Fibroblast of peridontal ligament (primary cell): ENCODE results near the gene RHBDL3.
"Not testable (repeated sequence)": the region's sequence is repeated elsewhere in the genome, so short reads cannot be mapped to it uniquely, and the experiment has no call there.

Source experiments
- DNase-seq: peaks from one replicate; pipeline ENCODE4 v3.0.0-alpha.2; 2010; ENCODE audit errors: extremely low read depth

The RHBDL3 gene

DNA sequence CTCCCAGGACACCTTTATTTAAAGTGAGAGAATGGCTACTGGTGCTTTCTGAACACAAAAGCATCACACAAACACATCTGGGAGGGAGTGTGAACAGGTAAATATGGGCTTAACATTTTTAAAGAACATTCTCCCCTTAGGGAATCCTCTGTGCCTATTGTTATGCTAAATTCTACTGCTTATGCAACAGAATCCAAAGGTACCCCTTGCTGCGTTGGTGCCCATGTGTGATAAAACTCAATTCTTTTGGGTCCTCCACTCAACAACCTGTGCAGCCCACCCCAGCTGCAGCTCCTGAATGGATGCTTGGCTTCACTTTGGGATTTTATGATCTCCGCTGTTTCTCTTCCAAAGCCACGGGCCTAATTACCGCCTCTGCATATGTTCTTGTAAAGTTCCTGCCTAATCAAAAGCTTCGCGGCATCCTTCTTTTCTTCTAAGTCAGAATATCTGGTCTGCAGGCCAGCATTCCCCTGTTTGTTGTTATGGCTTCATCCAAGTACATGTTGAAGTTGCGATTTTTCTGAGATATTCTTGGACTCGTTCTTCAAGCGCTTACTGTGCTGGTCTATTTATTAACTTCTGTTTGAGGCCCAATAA lies 23.9 kb downstream of the RHBDL3 start:
- no peak for DNase-seq

DNA sequence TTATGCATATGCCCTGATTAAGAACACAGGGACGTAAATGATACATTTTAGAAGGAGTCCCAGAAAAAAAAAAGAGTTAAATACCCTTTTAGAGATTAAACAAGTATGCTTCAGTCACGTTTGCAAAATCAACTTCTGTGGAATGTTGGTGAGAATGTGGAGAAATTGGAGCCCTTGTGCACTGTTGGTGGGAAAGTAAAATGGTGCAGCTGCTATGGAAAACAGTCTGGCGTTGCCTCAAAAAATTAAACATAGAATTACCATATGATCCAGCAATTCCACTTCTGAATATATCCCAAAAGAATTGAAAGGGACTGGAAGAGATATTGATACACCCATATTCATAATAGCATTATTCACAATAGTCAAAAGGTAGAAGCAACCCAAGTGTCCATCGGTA lies 26.5 kb downstream of the RHBDL3 start:
- DNase-seq: no peak

DNA sequence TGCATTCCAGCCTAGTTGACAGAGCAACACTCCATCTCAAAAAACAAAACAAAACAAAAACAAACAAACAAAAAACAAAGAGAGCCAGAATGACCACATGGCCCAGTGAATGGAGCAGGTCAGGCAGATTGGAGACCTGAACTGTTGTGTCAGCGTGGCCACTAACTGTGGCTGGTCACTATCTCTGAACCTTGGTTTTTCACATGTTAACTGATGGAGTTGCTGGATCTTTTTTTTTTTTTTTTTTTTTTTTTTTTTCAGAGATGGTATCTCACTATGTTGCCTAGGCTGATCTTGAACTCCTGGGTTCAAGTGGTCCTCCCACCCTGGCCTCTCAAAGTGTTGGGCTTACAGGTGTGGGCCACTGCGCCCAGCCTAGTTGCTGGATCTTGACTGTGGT lies 31.8 kb downstream of the RHBDL3 start:
- DNase-seq: no peak

DNA sequence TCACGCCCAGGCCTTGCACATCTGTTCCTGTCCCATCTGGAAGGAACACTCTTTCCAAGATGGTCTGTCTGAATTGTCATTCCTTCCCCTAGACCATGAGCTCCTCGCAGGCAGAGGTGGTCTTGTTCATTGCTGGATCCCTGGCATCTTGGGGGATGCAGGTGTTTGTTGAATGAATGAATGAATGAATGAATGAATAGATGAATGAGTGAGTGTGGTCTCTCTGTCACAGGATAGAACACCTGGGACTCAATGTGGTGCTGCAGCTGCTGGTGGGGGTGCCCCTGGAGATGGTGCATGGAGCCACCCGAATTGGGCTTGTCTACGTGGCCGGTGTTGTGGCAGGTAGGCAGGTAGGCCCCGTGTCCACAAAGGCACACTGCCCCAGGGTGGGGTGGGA lies 32.2 kb downstream of the RHBDL3 start:
- DNase-seq: no peak

DNA sequence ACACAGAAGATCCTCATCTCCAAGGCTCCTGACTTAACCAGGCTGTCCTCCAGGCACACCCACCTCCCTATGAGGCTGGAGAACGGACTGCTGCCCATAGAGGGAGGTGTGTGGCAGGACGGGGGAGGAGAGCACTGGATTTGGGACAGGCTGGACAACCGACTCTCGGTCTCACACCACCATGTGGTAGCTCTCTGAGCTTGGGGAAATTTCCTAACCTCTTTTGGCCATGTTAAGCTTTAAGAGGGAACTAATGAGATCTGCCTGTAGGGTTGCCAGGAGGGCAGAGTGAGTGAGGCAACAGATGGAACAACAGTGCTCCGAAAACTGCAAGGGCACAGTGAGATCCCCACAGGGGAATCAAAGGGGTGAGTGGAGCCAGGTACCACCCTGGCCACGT lies 32.7 kb downstream of the RHBDL3 start:
- DNase-seq: no peak

DNA sequence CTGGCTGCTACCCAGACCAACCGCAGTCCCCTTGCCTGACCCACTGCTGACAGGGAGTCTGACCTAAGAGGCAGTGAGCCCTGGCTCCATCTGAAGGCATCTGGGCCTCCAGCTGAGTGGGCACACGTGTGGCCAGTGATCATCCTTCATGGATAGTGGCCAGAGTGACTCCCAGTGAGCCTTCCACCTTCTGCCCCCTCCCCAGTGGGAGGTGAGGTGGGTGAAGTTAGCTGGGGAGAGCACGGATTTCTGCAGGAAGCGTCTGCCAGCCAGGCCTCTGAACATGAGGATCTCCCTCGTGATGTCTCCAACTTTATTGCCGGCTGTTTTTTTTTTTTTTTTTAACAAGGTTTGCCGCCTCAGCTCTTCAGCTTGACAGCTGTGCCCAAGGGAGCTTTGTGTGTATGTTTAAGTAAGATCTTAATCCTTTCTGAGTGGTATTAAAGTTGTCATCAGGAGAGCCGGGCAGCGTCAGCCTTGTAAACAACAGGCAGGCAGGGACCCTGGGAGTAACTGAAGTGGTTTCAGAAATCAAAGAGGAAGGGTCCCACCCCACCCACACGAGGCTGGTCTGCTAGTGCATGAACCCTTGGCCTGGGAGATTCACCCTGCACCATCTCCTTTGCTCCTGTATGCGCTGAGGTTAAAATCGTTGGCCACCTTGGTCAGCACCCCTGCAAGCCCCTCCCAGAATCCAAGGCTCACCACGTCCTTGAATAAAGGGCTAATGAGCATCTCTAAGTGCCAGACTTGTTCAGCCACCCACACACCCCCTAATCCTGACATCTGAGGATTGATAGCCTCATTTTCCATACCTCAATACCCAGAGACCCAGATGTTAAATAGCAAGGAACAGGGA lies 33.3 kb downstream of the RHBDL3 start:
- DNase-seq: no peak

DNA sequence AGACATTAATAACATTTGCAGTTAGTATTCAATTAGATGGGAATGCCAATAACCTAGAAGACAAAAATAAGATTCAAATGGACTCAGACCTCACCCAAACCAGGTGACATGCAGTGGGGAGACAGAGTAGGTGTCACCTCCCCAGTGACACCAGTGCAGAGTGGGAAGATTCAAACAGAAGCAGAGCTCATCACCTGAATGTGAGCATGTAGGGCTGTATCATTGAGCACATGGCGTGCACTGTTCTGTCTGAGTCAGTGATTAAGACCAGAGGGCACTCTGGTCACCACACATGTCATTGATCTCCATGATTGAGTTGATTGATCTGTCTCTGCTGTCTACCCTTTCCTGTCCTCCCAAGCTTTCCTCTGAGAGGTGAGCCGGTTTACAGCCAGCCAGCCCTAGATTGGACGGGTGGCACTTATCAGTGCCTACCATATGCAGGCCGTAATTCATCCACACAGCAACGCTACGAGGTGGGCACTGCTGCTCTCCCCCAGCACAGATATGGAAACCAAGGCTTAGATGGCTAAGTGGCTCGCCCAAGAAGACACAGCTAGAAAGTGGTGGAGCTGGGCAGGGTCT lies 34.0 kb downstream of the RHBDL3 start:
- no peak for DNase-seq

DNA sequence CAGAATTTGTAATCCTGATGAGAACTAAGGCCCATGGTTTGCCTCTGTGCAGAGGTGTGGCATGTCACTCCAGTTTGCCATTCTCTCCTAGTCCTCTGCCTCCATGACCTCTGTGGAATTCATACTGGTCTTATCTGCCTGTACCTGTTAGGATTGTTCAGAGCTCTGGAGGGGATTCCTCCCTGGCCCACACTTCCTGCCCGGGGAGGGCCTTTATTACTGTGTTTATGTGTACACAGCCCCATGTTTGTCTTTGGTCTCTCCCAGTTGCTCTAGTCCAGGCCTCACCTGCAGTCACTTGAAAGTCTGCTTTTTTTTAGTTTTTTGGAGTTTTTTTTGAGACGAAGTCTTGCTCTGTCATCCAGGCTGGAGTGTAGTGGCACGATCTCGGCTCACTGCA lies 36.4 kb downstream of the RHBDL3 start:
- DNase-seq: no peak

DNA sequence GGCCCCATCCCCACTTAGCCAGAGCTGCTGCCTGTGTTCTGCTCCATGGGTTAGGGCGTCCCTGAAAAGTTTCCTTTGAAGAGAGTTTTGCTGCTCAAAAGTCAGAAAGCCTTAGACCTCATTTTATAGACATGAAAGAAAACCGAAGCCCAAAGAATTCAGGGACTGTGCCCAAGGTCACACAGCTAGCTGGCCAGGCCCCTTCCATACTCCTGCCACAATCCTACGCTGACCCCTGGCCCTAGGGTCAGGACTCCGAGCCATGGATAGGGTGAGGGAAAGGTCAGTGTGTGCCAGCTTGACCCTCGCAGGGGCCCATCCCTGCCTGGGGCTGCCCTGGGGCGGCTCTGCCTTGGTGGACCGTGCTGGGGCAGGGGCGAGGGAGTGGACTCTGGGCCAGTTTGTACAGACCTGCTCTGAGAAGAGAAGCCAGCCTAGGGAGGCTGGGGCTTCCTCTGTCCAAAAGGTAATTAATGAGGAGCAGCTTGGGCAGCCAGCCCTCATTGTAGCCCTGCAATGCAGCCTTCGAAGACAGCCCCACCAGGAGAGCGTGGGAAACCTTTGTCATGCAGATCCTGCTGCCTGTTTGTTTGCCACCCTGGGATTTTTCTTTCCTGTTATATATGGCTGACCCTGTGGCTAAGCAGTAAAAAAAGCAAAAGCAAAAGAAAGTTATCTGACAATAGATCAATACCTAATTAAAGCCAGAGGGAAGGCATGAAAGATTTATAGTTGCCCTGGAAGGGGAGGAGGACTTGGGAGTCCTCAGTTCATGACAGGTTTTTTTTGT lies 37.4 kb downstream of the RHBDL3 start:
- DNase-seq: no peak

DNA sequence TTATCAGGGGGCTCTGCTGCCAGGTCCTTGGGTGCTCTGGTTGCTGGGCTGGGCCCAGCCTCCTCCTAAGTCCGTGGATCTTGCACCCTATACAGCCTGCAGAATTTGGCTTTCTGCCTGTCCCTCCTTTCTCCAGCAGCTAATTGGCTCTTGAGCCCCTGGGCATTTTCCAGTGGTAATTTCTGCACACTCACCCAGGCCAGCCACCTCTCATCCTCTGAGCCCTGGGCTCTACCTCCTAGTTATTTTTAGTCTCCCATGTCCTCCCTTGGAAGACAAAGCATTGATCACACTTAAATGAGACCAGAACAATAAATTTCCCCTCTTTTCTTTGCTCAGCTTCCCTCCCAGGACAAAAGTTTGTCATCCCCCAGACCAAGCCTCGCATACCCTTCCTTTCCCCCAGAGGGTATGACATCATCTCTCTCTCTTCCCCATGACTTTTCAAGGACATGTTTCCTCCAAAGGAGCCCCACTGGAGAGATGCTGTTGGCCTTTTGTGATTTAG lies 38.2 kb downstream of the RHBDL3 start:
- no peak for DNase-seq

DNA sequence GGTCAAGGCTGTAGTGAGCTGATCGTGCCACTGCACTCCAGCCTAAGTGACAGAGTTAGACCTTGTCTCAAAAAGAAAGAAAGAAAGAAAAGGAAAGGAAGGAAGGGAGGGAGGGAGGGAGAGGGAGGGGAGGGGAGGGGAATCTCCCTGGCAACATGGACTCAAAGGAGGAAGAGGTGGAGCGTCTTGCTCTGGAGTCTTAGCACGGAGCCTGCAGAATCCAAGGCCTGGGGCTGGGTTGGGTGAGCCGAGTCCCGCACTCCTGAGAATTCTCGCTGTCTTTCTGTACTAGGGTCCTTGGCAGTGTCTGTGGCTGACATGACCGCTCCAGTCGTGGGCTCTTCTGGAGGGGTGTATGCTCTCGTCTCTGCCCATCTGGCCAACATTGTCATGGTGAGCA lies 39.4 kb downstream of the RHBDL3 start:
- no peak for DNase-seq

DNA sequence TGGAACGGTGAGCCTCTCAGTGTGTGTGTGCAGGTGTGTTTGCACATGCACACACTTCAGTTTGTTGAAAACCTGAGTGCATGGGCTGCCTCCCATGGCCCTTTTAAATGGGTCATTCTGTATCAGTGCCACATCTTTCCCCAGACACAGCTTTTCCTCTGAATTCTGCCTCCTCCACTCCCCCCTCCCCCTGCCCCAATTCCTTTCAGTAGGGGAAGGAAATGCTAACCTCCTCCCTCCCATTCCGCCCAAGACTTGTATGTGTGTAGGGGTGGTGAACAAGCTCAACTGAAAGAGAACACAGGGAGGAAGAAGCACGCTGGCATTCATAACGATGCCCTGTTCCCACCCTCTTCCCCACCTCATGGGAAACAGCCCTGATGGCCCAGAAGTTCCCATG lies 42.0 kb downstream of the RHBDL3 start:
- no peak for DNase-seq

DNA sequence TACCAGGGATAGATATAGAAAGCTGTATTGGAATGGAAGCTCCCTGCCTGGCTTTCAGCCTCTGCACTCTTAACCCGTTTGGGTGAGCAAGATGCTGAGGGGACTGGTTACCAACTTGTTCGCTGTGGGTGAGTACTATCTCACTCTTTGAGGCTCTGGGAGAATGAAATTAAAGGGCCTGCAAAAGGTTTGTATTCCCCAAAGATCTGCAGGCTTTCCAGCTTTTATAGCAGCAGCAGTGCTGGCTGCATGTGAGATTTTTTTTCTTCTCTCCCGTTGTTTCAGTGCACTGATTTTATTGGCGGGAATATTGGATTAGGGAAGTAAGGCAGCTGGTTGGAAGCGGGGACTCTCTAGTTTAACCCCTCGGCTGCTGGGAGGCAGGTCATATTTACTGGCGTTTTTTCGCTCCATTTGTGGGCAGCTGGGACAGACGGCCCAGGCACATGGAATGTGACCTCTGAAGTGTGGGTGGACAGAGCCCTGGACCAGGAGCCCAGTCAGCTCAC lies 45.5 kb downstream of the RHBDL3 start:
- peak; percentile 25 for DNase-seq

DNA sequence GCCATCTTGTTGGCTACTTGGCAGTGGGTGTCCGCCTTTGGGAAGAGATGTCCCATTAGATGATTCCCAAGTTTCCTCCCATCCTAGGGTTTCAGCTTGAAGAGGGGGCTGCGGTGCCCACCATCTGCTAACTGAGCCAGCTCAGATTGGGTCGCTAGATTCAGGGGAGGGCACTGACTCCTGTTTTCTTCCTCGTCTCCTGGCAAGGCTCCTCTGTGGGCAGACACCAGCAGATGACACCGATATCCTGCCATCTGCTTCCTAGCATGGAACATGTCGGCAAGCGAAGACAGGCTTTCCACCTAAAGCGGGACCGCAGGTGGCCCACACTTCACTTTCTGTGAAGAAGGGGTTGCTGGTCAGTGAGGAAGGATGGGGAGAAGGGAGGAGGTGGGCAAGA lies 49.0 kb downstream of the RHBDL3 start:
- DNase-seq: no peak

DNA sequence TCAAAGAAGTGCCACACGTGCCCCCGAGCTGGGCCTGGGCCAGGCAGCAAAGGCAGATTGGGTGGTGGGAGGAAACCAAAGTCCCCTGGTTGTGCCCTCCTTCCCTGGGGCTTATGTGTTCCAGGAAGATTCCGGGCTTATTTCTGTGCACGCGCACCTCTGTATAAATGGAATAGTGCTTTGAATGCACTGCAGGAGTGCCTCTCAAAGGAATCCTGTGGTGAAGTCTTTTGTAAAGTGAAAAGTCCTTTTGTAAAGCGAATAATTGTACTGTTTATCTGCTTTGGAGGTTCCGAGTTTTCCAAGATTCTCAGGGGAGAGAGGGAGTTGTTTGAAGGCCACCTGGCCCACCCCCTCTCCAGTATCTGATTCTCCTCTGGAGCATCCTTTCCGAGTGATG lies 49.5 kb downstream of the RHBDL3 start:
- DNase-seq: no peak

DNA sequence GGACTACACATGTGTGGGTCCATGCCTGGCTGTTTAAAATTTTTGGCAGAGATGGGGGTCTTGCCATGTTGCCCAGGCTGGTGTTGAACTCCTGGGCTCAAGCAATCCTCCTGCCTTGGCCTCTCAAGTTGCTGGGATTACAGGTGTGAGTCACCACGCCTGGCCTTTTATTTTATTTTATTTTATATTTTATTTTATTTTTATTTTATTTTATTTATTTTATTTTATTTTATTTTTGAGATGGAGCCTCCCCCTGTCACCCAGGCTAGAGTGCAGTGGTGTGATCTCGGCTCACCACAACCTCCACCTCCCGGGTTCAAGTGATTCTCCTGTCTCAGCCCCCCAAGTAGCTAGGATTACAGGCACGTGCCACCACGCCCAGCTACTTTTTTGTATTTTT lies 51.0 kb downstream of the RHBDL3 start:
- DNase-seq: not testable (repeated sequence)

DNA sequence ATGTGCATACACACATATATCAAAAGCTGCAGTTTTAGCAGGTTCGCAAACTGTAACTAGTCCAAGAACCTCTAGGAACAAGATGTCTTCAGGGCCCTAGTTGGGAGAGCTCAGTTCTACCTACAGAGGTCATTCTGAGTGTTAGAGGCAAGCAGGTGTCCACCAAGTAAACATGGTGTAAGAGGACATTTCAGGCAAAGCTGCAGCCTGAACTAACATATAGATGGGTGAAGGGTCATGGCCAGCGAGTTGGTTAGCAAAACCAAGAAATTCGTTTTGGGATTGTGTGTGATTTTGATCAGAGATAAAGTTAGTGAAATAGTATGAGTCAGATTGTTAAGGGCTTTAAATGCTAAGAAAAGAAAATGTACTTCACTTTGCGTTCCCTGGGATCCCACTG lies 51.7 kb downstream of the RHBDL3 start:
- DNase-seq: no peak

DNA sequence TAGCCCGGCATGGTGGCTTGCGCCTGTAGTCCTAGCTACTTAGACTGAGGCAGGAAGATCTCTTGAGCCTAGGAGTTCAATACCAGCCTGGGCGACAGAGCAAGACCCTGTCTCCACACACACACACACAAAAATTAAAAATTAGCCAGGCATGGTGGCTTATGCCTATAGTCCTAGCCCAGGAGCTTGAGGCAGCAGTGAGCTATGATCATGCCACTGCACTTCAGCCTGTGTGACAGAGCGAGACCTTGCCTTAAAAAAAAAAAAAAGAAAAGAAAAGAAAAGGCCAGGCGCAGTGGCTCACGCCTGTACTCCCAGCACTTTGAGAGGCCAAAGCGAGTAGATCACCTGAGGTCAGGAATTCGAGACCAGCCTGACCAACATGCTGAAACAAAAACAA lies 52.4 kb downstream of the RHBDL3 start:
- DNase-seq: no peak

DNA sequence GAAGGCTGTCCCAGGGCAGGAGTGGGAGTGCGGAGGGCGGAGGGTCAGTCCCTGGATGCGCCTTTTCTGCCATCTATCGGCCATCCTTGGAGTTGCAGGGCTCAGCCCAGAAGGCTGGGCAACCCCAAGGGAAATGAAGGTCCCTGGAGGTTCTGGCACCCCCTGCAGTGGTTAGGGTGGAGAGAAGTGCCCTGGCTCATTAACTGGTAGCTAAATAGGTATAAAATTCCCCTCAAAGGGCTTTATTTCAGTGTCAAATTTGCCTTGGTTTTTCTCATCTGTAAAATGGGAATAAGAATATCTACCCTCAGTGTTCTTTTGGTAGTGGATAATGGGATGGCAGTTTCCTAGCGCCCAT lies 53.9 kb downstream of the RHBDL3 start:
- DNase-seq: peak; percentile 43

DNA sequence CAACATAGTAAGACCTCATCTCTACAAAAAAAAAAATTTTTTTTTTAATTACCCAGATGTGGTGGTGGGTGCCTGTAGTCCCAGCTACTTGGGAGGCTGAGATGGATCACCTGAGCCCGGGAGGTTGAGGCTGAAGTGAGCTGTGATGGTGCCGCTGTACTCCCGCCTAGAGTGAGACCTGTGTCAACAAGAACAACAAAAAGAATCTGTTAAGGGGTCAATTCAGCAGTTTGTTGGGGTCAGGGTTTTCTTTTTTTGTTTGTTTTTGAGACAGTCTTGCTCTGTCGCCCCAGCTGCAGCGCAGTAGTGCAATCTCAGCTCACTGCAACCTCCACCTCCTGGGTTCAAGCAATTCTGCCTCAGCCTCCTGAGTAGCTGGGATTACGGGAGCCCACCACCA lies 54.4 kb downstream of the RHBDL3 start:
- DNase-seq: not testable (repeated sequence)

DNA sequence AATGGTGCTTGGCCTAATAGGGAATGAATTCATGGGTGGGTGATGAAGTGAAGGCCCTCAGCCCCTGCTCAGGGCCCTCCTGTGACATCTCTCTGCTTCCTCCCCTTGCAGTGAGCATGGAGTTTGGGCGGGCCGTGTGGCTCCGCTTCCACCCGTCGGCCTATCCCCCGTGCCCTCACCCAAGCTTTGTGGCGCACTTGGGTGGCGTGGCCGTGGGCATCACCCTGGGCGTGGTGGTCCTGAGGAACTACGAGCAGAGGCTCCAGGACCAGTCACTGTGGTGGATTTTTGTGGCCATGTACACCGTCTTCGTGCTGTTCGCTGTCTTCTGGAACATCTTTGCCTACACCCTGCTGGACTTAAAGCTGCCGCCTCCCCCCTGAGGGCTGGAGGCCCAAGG lies 55.2 kb downstream of the RHBDL3 start:
- DNase-seq: no peak

DNA sequence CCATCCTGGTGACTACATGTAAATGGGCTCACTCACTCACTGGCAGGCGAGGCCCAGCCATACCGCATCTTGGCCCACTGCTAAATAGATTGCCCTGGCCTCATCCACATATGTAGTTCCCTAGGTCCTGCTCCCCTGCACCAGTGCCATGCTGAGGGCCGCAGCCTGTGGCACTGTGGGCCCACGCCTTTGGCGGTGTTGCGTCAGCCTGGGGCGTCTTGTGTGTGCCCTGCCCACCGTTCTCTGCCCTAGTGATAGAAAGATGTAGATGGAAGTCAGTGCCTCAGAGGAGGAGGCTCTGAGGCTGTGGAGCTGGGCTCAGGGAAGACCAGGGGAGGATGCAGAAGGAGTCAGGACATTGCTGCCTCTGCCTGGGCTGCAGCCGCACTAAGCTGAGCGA lies 57.4 kb downstream of the RHBDL3 start:
- DNase-seq: no peak
